Muscle of leg (tissue), 11 donors: ENCODE results near the gene MTCL1. TPM values are rescaled to one million over a fixed set of nuclear protein-coding genes. Genes with fewer than 3 reads are reported as not detected.

Source experiments
- DNase-seq: peaks from one replicate; pipeline ENCODE4 v3.0.0; 2013
- H3K27ac ChIP-seq: one replicate; pipeline ENCODE4 v1.5.1; 2013; ENCODE audit warnings: mild to moderate bottlenecking, low read length, control low read depth
- H3K27me3 ChIP-seq: one replicate; pipeline ENCODE4 v1.6.1; 2013; ENCODE audit warnings: low read length; ENCODE audit not compliant: control insufficient read depth, insufficient read depth
- H3K36me3 ChIP-seq: one replicate; pipeline ENCODE4 v1.6.1; 2013; ENCODE audit warnings: low read length; ENCODE audit not compliant: control insufficient read depth, insufficient read depth
- H3K4me1 ChIP-seq: one replicate; pipeline ENCODE4 v1.6.1; 2013; ENCODE audit warnings: low read length; ENCODE audit not compliant: control insufficient read depth, insufficient read depth
- H3K4me3 ChIP-seq: one replicate; pipeline ENCODE4 v1.5.1; 2013; ENCODE audit warnings: low read length, control low read depth
- H3K9me3 ChIP-seq: replicated peaks from 2 replicates; pipeline ENCODE4 v1.6.1; 2013; ENCODE audit warnings: low read depth, low read length; ENCODE audit not compliant: control insufficient read depth
- WGBS: methylation state at CpG from one replicate; pipeline ENCODE4 v1.1.5; 2013; ENCODE audit warnings: missing lambda C conversion rate; ENCODE audit not compliant: insufficient coverage; 5-methylcytosine and 5-hydroxymethylcytosine counted together
- polyA plus RNA-seq, 8 donors: library from polyadenylated mRNA; unstranded; fragments of 120-200 nt; gene quantifications; one replicate each; pipeline versions ENCODE4 v1.2.1 to v1.2.3, GENCODE V29; 2013; ENCODE audit warnings: inconsistent platforms in 1 of 8, low replicate concordance in 1 of 8; ENCODE audit not compliant: insufficient read length in 8 of 8, insufficient read depth in 1 of 8
- total RNA-seq: library from RNA; stranded (reverse); fragments of 120-200 nt; gene quantifications from one replicate; pipeline ENCODE4 v1.2.4, GENCODE V29; 2013

The MTCL1 gene
- total and polyA plus RNA-seq, 9 donors = 14.9 to 45.4 (median 22.8) TPM

- H3K4me3 ChIP-seq = no peak overlapping the region
- peaks cover 29% of the 10 kb centered on the region for H3K36me3 ChIP-seq
- H3K9me3 ChIP-seq = no peaks in the 10 kb centered on the region
- no peak overlapping the region for H3K27ac ChIP-seq
- H3K27me3 ChIP-seq = no peaks in the 10 kb centered on the region
- WGBS = 90% methylated on average over 17 of the region's 19 CpGs
- DNase-seq = no peak
- peaks cover 6% of the 10 kb centered on the region for H3K4me1 ChIP-seq
These were observed 101.6 kb downstream of the MTCL1 start for GRCh38 chr18:8806798-8807487.

- H3K4me3 ChIP-seq = no peak overlapping the region
- H3K27me3 ChIP-seq = no peaks in the 10 kb centered on the region
- WGBS = 80% methylated on average over 1 of the region's 3 CpGs
- no peak overlapping the region for H3K27ac ChIP-seq
- H3K4me1 ChIP-seq = peaks cover 3% of the 10 kb centered on the region
- peaks cover 29% of the 10 kb centered on the region for H3K36me3 ChIP-seq
- no peaks in the 10 kb centered on the region for H3K9me3 ChIP-seq
- DNase-seq = no peak
These were observed 102.1 kb downstream of the MTCL1 start for GRCh38 chr18:8807488-8807805.

DNA sequence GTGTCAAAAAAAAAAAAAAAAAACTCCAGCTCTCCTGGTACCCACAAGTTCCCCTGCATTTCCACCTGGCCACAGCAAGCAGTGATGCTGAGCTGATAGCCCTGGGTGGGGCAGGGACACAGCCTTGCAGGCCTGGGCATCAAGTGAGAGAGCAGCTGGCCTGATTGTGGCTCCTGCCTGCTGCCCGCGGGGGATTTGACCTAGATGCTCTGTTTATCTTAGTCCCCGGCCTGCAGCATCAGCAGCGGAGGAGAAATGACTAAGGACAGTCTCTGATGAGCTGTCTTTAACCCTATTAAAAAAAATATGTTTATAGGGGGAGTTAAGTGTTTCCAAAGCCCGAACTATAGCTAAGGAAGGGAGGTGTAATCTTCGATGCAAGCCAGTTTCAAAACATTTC is 102.6 kb downstream of the MTCL1 start:
- DNase-seq = no peak
- H3K36me3 ChIP-seq = peaks cover 30% of the 10 kb centered on the region
- H3K9me3 ChIP-seq = no peaks in the 10 kb centered on the region
- H3K27me3 ChIP-seq = no peaks in the 10 kb centered on the region
- no peak overlapping the region for H3K27ac ChIP-seq
- no CpG with 5 or more reads among the region's 6 CpGs for WGBS
- no peaks in the 10 kb centered on the region for H3K4me1 ChIP-seq
- no peak overlapping the region for H3K4me3 ChIP-seq

DNA sequence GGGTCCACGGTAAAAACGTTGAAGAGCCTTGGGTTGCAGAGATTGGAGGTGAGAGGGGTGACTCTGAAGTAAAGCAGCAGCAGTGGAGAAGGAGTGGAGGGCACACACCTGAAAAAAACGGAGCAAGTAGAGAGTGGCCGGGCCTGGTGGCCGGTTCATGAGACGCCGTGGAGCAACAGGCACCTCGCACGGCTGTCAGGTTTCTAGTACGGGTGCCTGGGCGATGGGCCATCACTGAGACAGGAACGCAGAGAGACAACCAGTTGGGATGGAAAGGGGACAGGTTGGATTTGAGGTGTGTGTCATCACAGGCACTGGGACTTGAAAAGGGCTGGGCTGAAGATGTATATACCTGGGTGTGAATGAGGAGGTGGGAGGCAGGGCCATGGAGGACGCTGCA is 104.2 kb downstream of the MTCL1 start:
- no peaks in the 10 kb centered on the region for H3K4me1 ChIP-seq
- 96% methylated on average over 12 of the region's 13 CpGs for WGBS
- H3K36me3 ChIP-seq = peaks cover 35% of the 10 kb centered on the region
- H3K27me3 ChIP-seq = no peaks in the 10 kb centered on the region
- DNase-seq = no peak
- H3K9me3 ChIP-seq = no peaks in the 10 kb centered on the region
- no peak overlapping the region for H3K27ac ChIP-seq
- no peak overlapping the region for H3K4me3 ChIP-seq

DNA sequence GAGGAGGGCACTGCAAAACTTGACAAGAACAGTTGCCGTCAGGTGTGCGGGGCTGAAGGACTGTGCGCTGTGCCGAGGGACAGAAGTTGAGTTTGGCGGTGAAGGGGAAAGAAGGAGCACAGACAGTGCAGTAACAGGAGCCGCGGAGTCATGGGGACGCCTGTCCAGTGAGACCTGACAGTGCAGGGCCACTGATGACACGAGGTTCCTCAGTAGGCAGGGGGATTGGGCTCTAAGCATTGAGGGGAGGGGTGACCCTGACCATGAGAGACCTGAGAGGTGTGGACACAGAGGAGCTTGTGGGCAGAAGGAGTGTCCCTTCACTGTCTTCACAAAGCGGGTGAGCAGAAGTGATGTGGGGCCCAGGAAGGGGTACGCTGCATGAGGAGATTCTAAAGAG is 104.8 kb downstream of the MTCL1 start:
- Histone ChIP-seq H3K4me3 (no peak overlapping the region), H3K4me1 (no peaks in the 10 kb centered on the region), H3K9me3 (no peaks in the 10 kb centered on the region), H3K36me3 (peaks cover 36% of the 10 kb centered on the region), H3K27me3 (no peaks in the 10 kb centered on the region), H3K27ac (no peak overlapping the region)
- no peak for DNase-seq
- WGBS = 90% methylated on average over 11 of the region's 11 CpGs

- no peak overlapping the region for H3K4me3 ChIP-seq
- 69% methylated on average over 3 of the region's 6 CpGs for WGBS
- H3K27me3 ChIP-seq = no peaks in the 10 kb centered on the region
- H3K4me1 ChIP-seq = no peaks in the 10 kb centered on the region
- no peak overlapping the region for H3K27ac ChIP-seq
- DNase-seq = no peak
- no peaks in the 10 kb centered on the region for H3K9me3 ChIP-seq
- H3K36me3 ChIP-seq = peaks cover 36% of the 10 kb centered on the region
These were observed 105.8 kb downstream of the MTCL1 start for GRCh38 chr18:8811115-8811514.

DNA sequence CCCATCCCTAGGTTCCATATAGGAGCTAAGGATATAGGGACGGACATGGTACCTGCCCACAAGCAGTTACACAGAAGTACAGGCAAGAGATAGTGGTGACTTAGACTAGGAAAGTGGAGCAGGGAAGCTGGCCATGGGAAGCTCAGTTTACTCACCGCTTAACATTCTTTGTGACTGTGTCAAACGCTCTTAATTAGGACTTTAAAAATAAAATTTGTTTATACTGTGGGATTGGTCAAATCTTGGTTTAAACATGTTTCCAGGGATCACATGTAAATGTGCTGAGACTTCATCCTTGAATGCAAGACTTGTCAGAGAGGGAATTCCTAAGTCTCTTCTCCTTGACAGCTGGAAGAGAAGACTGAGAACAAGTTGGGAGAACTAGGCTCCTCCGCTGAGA is 107.3 kb downstream of the MTCL1 start:
- Histone ChIP-seq H3K27ac (no peak overlapping the region), H3K36me3 (peaks cover 26% of the 10 kb centered on the region), H3K27me3 (no peaks in the 10 kb centered on the region), H3K9me3 (no peaks in the 10 kb centered on the region), H3K4me3 (no peak overlapping the region), H3K4me1 (peaks cover 6% of the 10 kb centered on the region)
- no peak for DNase-seq
- 86% methylated on average over 4 of the region's 4 CpGs for WGBS

DNA sequence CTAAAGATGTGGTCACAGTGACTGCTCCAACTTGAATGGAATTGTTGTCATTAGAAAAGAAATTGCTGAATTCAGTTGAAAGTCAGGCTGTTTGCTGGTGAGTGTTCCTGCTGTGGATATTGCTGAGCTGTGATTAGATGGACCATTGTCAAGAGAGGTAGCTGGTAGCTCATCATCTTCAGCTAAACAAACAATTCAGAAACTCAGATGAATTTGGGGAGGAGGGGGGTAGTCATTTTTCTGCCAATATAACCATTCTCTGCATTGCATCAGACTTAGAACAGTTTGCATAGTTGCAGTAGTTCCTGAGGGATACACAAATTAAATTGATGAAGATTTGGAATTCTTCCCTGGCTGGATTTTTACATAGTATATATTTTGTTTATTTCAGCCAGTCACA is 108.3 kb downstream of the MTCL1 start:
- peak; percentile 35 for DNase-seq
- H3K36me3 ChIP-seq = peaks cover 20% of the 10 kb centered on the region
- H3K4me1 ChIP-seq = peaks cover 8% of the 10 kb centered on the region
- H3K27me3 ChIP-seq = no peaks in the 10 kb centered on the region
- no peaks in the 10 kb centered on the region for H3K9me3 ChIP-seq
- no peak overlapping the region for H3K4me3 ChIP-seq
- no peak overlapping the region for H3K27ac ChIP-seq

DNA sequence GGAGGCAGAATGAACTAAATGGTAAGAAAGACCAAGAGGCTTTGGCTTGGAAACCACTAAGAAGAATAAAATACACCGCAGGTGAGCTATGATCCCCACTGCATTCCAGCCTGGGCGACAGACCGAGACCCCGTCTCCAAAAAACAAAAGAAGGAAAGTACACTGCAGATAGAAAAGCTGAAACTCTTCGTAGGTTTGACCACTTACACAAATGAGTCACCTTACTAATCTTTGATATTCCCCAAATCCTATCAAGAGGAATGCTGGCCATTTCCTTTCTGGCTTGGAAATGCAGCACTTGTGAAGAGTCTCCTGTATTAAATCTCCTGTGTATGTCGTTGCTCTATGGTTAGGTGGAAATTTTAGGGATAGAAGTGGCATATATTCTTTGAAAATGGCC is 108.8 kb downstream of the MTCL1 start:
- Histone ChIP-seq H3K27me3 (no peaks in the 10 kb centered on the region), H3K9me3 (no peaks in the 10 kb centered on the region), H3K27ac (no peak overlapping the region), H3K4me3 (no peak overlapping the region), H3K36me3 (peaks cover 18% of the 10 kb centered on the region), H3K4me1 (peaks cover 13% of the 10 kb centered on the region)
- no peak for DNase-seq
- 100% methylated on average over 3 of the region's 6 CpGs for WGBS

- Histone ChIP-seq H3K9me3 (no peaks in the 10 kb centered on the region), H3K36me3 (peaks cover 18% of the 10 kb centered on the region), H3K27ac (peak overlapping the region; percentile 52), H3K4me3 (no peak overlapping the region), H3K4me1 (peaks cover 13% of the 10 kb centered on the region), H3K27me3 (no peaks in the 10 kb centered on the region)
- WGBS = no CpG with 5 or more reads among the region's 3 CpGs
- peak; percentile 29 for DNase-seq
These were observed 110.9 kb downstream of the MTCL1 start for GRCh38 chr18:8816220-8816619.

- DNase-seq = peak; percentile 33
- Histone ChIP-seq H3K4me3 (no peak overlapping the region), H3K36me3 (peaks cover 18% of the 10 kb centered on the region), H3K27me3 (no peaks in the 10 kb centered on the region), H3K9me3 (no peaks in the 10 kb centered on the region), H3K4me1 (peaks cover 13% of the 10 kb centered on the region), H3K27ac (peak overlapping the region; percentile 52)
- WGBS = no CpG with 5 or more reads among the region's 1 CpG
These were observed 111.5 kb downstream of the MTCL1 start for GRCh38 chr18:8816816-8817215.
